ENCODE data around the gene ZNF775.

Gene ZNF775

DNA sequence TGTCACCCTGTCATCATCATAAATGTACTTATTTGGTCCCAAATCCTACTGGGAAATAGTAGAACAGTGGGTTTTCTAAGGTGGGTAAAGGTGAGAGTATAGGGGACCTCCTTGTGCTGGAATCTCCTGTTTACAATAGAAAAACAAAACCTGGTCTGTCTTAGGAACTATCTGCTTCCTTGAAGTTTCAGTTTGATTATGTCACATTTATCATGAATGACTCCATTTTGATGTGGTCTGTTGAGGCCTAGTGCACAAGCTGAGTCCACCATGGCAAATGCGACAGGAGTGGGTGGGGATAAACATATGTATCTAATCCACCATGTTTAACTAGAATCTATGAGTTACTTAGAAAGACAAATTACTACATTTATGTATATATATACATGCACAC lies 23.5 kb upstream of the ZNF775 start:
- no peak overlapping the region for H3K4me3 ChIP-seq (ENCODE audit: low read length)
- H3K9ac ChIP-seq (ENCODE audit: low read length), result no peak overlapping the region
- H3K4me1 ChIP-seq (ENCODE audit: control insufficient read depth, low read depth, low read length), result peaks cover 9% of the 10 kb centered on the region
- H3K36me3 ChIP-seq (ENCODE audit: control insufficient read depth, low read depth, low read length), result no peaks in the 10 kb centered on the region
- H3K9me3 ChIP-seq (ENCODE audit: control insufficient read depth, low read depth, low read length), result no peaks in the 10 kb centered on the region
- no peaks in the 10 kb centered on the region for H3K27me3 ChIP-seq (ENCODE audit: control insufficient read depth, insufficient read depth, low read length)
- no peak overlapping the region for H3K27ac ChIP-seq (ENCODE audit: low read length)

GRCh38 chr7:150356265-150356897 lies 22.7 kb upstream of the ZNF775 start:
- no peaks in the 10 kb centered on the region for H3K36me3 ChIP-seq (ENCODE audit: control insufficient read depth, low read depth, low read length)
- H3K4me3 ChIP-seq (ENCODE audit: low read length), result no peak overlapping the region
- H3K4me1 ChIP-seq (ENCODE audit: control insufficient read depth, low read depth, low read length), result peaks cover 12% of the 10 kb centered on the region
- no peak overlapping the region for H3K9ac ChIP-seq (ENCODE audit: low read length)
- no peak overlapping the region for H3K27ac ChIP-seq (ENCODE audit: low read length)
- H3K9me3 ChIP-seq (ENCODE audit: control insufficient read depth, low read depth, low read length), result no peaks in the 10 kb centered on the region
- no peaks in the 10 kb centered on the region for H3K27me3 ChIP-seq (ENCODE audit: control insufficient read depth, insufficient read depth, low read length)

DNA sequence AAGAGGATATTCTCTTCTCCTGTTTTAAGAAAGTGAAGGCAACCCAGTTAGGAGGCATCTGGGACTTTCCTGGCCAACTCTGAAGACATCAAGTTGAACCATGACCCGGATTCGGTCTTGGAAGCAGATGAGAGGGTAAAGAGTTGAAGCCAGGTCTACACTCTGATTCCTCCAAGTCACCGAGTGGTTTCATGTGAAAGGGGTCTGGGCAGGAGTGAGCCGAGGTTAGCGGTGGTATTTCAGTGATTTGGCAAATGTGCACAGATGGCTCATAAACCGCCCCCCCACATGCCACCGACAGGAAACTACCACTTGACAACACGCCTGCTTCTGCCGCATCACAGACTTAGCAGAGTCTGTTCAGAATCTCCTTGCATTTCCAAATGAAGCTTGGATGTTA lies 21.9 kb upstream of the ZNF775 start:
- Histone ChIP-seq H3K27me3 (ENCODE audit: control insufficient read depth, insufficient read depth, low read length) (no peaks in the 10 kb centered on the region), H3K36me3 (ENCODE audit: control insufficient read depth, low read depth, low read length) (no peaks in the 10 kb centered on the region), H3K27ac (ENCODE audit: low read length) (no peak overlapping the region), H3K4me1 (ENCODE audit: control insufficient read depth, low read depth, low read length) (peaks cover 21% of the 10 kb centered on the region), H3K4me3 (ENCODE audit: low read length) (no peak overlapping the region), H3K9me3 (ENCODE audit: control insufficient read depth, low read depth, low read length) (no peaks in the 10 kb centered on the region), H3K9ac (ENCODE audit: low read length) (no peak overlapping the region)

- Histone ChIP-seq H3K9ac (ENCODE audit: low read length) (no peak overlapping the region), H3K9me3 (ENCODE audit: control insufficient read depth, low read depth, low read length) (no peaks in the 10 kb centered on the region), H3K4me3 (ENCODE audit: low read length) (no peak overlapping the region), H3K4me1 (ENCODE audit: control insufficient read depth, low read depth, low read length) (peaks cover 27% of the 10 kb centered on the region), H3K36me3 (ENCODE audit: control insufficient read depth, low read depth, low read length) (no peaks in the 10 kb centered on the region), H3K27me3 (ENCODE audit: control insufficient read depth, insufficient read depth, low read length) (no peaks in the 10 kb centered on the region), H3K27ac (ENCODE audit: low read length) (no peak overlapping the region)
These were observed 21.2 kb upstream of the ZNF775 start for GRCh38 chr7:150357771-150358427.

DNA sequence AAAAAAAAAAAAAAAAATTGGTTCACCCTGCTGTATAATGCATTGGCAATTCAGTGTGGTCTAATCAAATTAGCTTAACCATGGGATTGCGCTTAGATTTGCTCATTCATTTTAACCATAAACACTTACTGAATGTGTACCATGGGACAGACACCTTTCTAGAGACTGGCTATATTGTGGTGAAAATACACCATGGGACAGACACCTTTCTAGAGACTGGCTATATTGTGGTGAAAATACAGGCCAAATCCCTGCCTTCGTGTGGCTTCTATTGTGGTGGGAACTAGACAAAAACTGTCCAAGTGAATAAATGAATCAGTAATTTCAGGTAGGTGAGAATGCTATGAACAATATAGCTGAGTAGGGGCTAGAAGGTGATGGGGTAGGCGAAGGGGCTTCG lies 20.7 kb upstream of the ZNF775 start:
- Histone ChIP-seq H3K27me3 (ENCODE audit: control insufficient read depth, insufficient read depth, low read length) (no peaks in the 10 kb centered on the region), H3K4me1 (ENCODE audit: control insufficient read depth, low read depth, low read length) (peaks cover 30% of the 10 kb centered on the region), H3K4me3 (ENCODE audit: low read length) (no peak overlapping the region), H3K36me3 (ENCODE audit: control insufficient read depth, low read depth, low read length) (no peaks in the 10 kb centered on the region), H3K9ac (ENCODE audit: low read length) (no peak overlapping the region), H3K27ac (ENCODE audit: low read length) (no peak overlapping the region), H3K9me3 (ENCODE audit: control insufficient read depth, low read depth, low read length) (no peaks in the 10 kb centered on the region)

- Histone ChIP-seq H3K27me3 (ENCODE audit: control insufficient read depth, insufficient read depth, low read length) (no peaks in the 10 kb centered on the region), H3K9ac (ENCODE audit: low read length) (no peak overlapping the region), H3K9me3 (ENCODE audit: control insufficient read depth, low read depth, low read length) (no peaks in the 10 kb centered on the region), H3K4me3 (ENCODE audit: low read length) (no peak overlapping the region), H3K27ac (ENCODE audit: low read length) (no peak overlapping the region), H3K36me3 (ENCODE audit: control insufficient read depth, low read depth, low read length) (no peaks in the 10 kb centered on the region), H3K4me1 (ENCODE audit: control insufficient read depth, low read depth, low read length) (peaks cover 33% of the 10 kb centered on the region)
These were observed 20.0 kb upstream of the ZNF775 start for GRCh38 chr7:150358988-150359621.

DNA sequence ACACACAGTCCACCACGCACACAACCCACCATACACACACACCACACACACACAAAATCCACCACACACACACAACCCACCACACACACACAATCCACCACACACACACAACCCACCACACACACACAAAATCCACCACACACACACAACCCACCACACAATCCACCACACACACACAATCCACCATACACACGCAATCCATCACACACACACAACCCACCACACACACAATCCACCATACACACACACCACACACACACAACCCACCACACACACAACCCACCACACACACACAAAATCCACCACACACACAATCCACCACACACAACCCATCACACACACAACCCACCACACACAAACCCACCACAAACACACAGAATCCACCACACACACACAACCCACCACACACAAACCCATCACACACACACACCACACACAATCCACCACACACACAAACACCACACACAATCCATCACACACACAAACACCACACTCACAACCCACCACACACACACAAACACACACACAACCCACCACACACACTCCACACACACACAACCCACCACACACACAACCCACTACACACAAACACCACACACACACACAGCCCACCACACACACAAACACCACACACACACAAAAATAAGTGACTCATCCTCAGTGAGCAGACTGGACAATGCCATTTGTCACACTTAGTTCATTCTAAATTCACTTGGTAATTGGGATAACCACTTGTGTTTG lies 19.3 kb upstream of the ZNF775 start:
- peaks cover 35% of the 10 kb centered on the region for H3K4me1 ChIP-seq (ENCODE audit: control insufficient read depth, low read depth, low read length)
- no peak overlapping the region for H3K27ac ChIP-seq (ENCODE audit: low read length)
- no peak overlapping the region for H3K9ac ChIP-seq (ENCODE audit: low read length)
- H3K36me3 ChIP-seq (ENCODE audit: control insufficient read depth, low read depth, low read length), result no peaks in the 10 kb centered on the region
- no peaks in the 10 kb centered on the region for H3K9me3 ChIP-seq (ENCODE audit: control insufficient read depth, low read depth, low read length)
- H3K4me3 ChIP-seq (ENCODE audit: low read length), result no peak overlapping the region
- H3K27me3 ChIP-seq (ENCODE audit: control insufficient read depth, insufficient read depth, low read length), result no peaks in the 10 kb centered on the region

DNA sequence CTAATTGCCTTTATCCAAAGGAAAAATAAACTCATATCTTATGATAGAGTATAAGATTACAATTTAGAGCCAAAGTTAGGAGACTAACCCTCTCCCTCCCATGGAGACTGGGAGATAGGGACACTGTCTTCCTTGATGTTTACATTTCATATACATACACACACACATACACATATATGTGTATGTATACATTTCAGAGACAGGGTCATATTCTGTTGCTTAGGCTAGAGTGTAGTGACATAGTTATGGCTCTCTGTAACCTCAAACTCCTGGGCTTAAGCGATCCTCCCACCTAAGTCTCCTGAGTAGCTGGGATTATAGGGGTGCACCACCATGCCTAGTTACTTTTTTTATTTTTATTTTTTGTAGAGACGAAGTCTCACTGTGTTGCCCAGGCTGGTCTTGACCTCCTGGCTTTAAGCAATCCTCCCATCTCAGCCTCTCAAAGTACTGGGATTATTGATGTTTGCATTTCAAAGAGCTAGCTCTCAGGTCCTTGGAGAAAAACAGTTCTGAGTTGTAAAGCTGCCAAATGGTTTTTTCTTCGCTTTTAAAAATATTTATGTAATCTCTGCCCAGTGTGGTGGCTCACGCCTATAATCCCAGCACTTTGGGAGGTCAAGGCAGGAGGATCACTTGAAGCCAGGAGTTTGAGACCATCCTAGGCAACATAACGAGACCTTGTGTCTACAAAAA lies 18.6 kb upstream of the ZNF775 start:
- Histone ChIP-seq H3K9me3 (ENCODE audit: control insufficient read depth, low read depth, low read length) (no peaks in the 10 kb centered on the region), H3K27ac (ENCODE audit: low read length) (no peak overlapping the region), H3K9ac (ENCODE audit: low read length) (no peak overlapping the region), H3K4me3 (ENCODE audit: low read length) (no peak overlapping the region), H3K27me3 (ENCODE audit: control insufficient read depth, insufficient read depth, low read length) (no peaks in the 10 kb centered on the region), H3K36me3 (ENCODE audit: control insufficient read depth, low read depth, low read length) (no peaks in the 10 kb centered on the region), H3K4me1 (ENCODE audit: control insufficient read depth, low read depth, low read length) (peaks cover 35% of the 10 kb centered on the region)

GRCh38 chr7:150361402-150361801 lies 17.7 kb upstream of the ZNF775 start:
- H3K4me3 ChIP-seq (ENCODE audit: low read length), result no peak overlapping the region
- no peaks in the 10 kb centered on the region for H3K36me3 ChIP-seq (ENCODE audit: control insufficient read depth, low read depth, low read length)
- H3K27me3 ChIP-seq (ENCODE audit: control insufficient read depth, insufficient read depth, low read length), result no peaks in the 10 kb centered on the region
- peaks cover 42% of the 10 kb centered on the region for H3K4me1 ChIP-seq (ENCODE audit: control insufficient read depth, low read depth, low read length)
- no peak overlapping the region for H3K9ac ChIP-seq (ENCODE audit: low read length)
- no peak overlapping the region for H3K27ac ChIP-seq (ENCODE audit: low read length)
- H3K9me3 ChIP-seq (ENCODE audit: control insufficient read depth, low read depth, low read length), result no peaks in the 10 kb centered on the region

GRCh38 chr7:150361807-150362621 lies 17.1 kb upstream of the ZNF775 start:
- no peak overlapping the region for H3K4me3 ChIP-seq (ENCODE audit: low read length)
- peaks cover 42% of the 10 kb centered on the region for H3K4me1 ChIP-seq (ENCODE audit: control insufficient read depth, low read depth, low read length)
- no peak overlapping the region for H3K27ac ChIP-seq (ENCODE audit: low read length)
- H3K9me3 ChIP-seq (ENCODE audit: control insufficient read depth, low read depth, low read length), result no peaks in the 10 kb centered on the region
- no peak overlapping the region for H3K9ac ChIP-seq (ENCODE audit: low read length)
- H3K27me3 ChIP-seq (ENCODE audit: control insufficient read depth, insufficient read depth, low read length), result no peaks in the 10 kb centered on the region
- no peaks in the 10 kb centered on the region for H3K36me3 ChIP-seq (ENCODE audit: control insufficient read depth, low read depth, low read length)

All from iPS-18a (cell line).